ENCODE data around the gene TLR6. TPM values are rescaled to one million over a fixed set of nuclear protein-coding genes. Genes with fewer than 3 reads are reported as not detected.

The TLR6 gene
- total RNA-seq, 1 experiment from 2014 or later, result 0.68 TPM

GRCh38 chr4:38896940-38897339 lies 40.3 kb upstream of the TLR6 start:
- H3K36me3 Mint-ChIP-seq (ENCODE audit: insufficient read depth, unreplicated experiment), result no peaks in the 10 kb centered on the region
- no peak for TF ChIP-seq CTCF (IDR thresholded peaks at IDR 0.05; ENCODE audit: unreplicated experiment)
- intact Hi-C loops (cut with micrococcal nuclease; ENCODE audit: unreplicated experiment), result no loop called here
- no peaks in the 10 kb centered on the region for H3K27me3 Mint-ChIP-seq (ENCODE audit: unreplicated experiment)
- H3K9me3 Mint-ChIP-seq (ENCODE audit: low read depth, unreplicated experiment), result no peaks in the 10 kb centered on the region
- CTCF ChIA-PET, result no interaction called here
- no peak for DNase-seq
- no peaks in the 10 kb centered on the region for H3K4me1 Mint-ChIP-seq (ENCODE audit: low read depth, unreplicated experiment)
- H3K27ac Mint-ChIP-seq (ENCODE audit: unreplicated experiment), result no peak overlapping the region
- H3K4me3 Mint-ChIP-seq (ENCODE audit: low read depth, unreplicated experiment), result no peak overlapping the region
- no TSS peak for BruUV-seq (replicated peaks)

DNA sequence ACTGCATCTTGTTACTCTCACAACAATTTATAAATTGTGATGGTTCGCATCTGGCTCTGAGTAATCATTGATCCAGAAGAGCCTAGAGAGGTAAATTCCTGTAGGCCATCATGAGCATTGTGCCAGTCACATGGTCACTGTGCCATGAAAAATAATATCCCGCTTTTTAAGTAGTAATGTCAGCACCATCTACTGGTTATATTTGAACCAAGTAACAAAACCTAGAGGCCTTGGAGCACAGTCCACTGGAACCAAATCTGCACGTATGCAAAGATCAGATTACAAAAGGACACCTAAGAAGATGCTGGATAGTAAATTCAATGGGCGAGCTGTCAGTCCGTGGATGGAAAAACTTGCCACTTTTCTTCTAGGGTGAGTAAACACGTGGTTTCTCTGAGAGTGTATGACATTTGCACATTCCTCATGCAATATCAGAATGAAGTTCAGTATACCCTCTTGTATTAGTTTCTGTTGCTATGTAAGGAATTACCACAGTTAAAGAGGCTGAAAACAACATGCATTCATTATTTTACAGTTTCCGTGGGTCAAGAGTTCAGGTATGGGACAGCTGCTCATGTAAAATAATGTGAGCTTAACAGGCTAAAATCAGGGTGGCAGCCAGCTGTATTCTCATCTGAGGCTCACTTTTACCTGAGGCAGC lies 37.8 kb upstream of the TLR6 start:
- TF ChIP-seq CTCF (IDR thresholded peaks at IDR 0.05; ENCODE audit: unreplicated experiment), result no peak
- CTCF ChIA-PET, result no interaction called here

GRCh38 chr4:38891051-38891983 lies 34.7 kb upstream of the TLR6 start:
- no peak for DNase-seq
- CTCF ChIA-PET, result interaction anchor here (0.5 kb wide), 1 partner anchor 227 kb away, joined by 3 read pairs; no protein-coding TSS in a partner anchor
- intact Hi-C loops (cut with micrococcal nuclease; ENCODE audit: unreplicated experiment), result no loop called here
- Mint-ChIP-seq H3K27ac (ENCODE audit: unreplicated experiment) (no peak overlapping the region), H3K9me3 (ENCODE audit: low read depth, unreplicated experiment) (no peaks in the 10 kb centered on the region), H3K4me1 (ENCODE audit: low read depth, unreplicated experiment) (peaks cover 8% of the 10 kb centered on the region), H3K27me3 (ENCODE audit: unreplicated experiment) (no peaks in the 10 kb centered on the region), H3K4me3 (ENCODE audit: low read depth, unreplicated experiment) (no peak overlapping the region), H3K36me3 (ENCODE audit: insufficient read depth, unreplicated experiment) (peaks cover 6% of the 10 kb centered on the region)
- no TSS peak for BruUV-seq (replicated peaks)
- TF ChIP-seq CTCF (IDR thresholded peaks at IDR 0.05; ENCODE audit: unreplicated experiment), result no peak

More for the DNA sequence above, 37.8 kb upstream of the TLR6 start:
- no peak overlapping the region for H3K4me3 Mint-ChIP-seq (ENCODE audit: low read depth, unreplicated experiment)
- H3K4me1 Mint-ChIP-seq (ENCODE audit: low read depth, unreplicated experiment), result no peaks in the 10 kb centered on the region
- H3K27me3 Mint-ChIP-seq (ENCODE audit: unreplicated experiment), result no peaks in the 10 kb centered on the region
- intact Hi-C loops (cut with micrococcal nuclease; ENCODE audit: unreplicated experiment), result no loop called here
- no peak for DNase-seq
- H3K9me3 Mint-ChIP-seq (ENCODE audit: low read depth, unreplicated experiment), result no peaks in the 10 kb centered on the region
- H3K36me3 Mint-ChIP-seq (ENCODE audit: insufficient read depth, unreplicated experiment), result peaks cover 2% of the 10 kb centered on the region
- H3K27ac Mint-ChIP-seq (ENCODE audit: unreplicated experiment), result no peak overlapping the region
- BruUV-seq (replicated peaks), result no TSS peak

- peak overlapping the region; percentile 79 for H3K27ac Mint-ChIP-seq (ENCODE audit: unreplicated experiment)
These were observed 32.5 kb upstream of the TLR6 start for GRCh38 chr4:38889143-38889542.

More at GRCh38 chr4:38889143-38889542, 32.5 kb upstream of the TLR6 start:
- H3K36me3 Mint-ChIP-seq (ENCODE audit: insufficient read depth, unreplicated experiment), result peaks cover 6% of the 10 kb centered on the region
- CTCF ChIA-PET, result interaction anchor here (0.7 to 1.5 kb wide), 3 partner anchors 13 to 246 kb away, joined by 3 to 7 read pairs (median 3); no protein-coding TSS in a partner anchor
- H3K9me3 Mint-ChIP-seq (ENCODE audit: low read depth, unreplicated experiment), result no peaks in the 10 kb centered on the region
- no peaks in the 10 kb centered on the region for H3K27me3 Mint-ChIP-seq (ENCODE audit: unreplicated experiment)
- TF ChIP-seq CTCF (IDR thresholded peaks at IDR 0.05; ENCODE audit: unreplicated experiment), result no peak
- H3K4me1 Mint-ChIP-seq (ENCODE audit: low read depth, unreplicated experiment), result peaks cover 8% of the 10 kb centered on the region
- BruUV-seq (replicated peaks), result no TSS peak
- DNase-seq, result no peak
- intact Hi-C loops (cut with micrococcal nuclease; ENCODE audit: unreplicated experiment), result no loop called here
- H3K4me3 Mint-ChIP-seq (ENCODE audit: low read depth, unreplicated experiment), result peak overlapping the region; percentile 36

Data from Calu3 (cell line).